HL-60 (cell line): ENCODE data around the gene PDGFD.

Experiments used
- DNase-seq, 2 experiments: peaks; one replicate each; pipeline ENCODE4 v3.0.0-alpha.2; 2010 to 2020; ENCODE audit warnings: low read depth in 1 of 2, low spot score in 1 of 2
- H3K27ac ChIP-seq: fragments of 250-450 bp; sonication (Bioruptor Pico); replicated peaks from 2 replicates; pipeline ENCODE4 v1.5.1; 2020; ENCODE audit warnings: mild to moderate bottlenecking, moderate library complexity
- H3K27me3 ChIP-seq: fragments of 250-450 bp; sonication (Bioruptor Pico); 2 replicates; pipeline ENCODE4 v1.5.1; 2021; ENCODE audit warnings: mild to moderate bottlenecking, moderate library complexity; ENCODE audit not compliant: insufficient read depth, poor library complexity, severe bottlenecking
- H3K4me3 ChIP-seq: replicated peaks from 2 replicates; pipeline ENCODE4 v1.5.1; 2011; ENCODE audit warnings: mild to moderate bottlenecking, control low read depth, low read length; ENCODE audit not compliant: insufficient read depth
- GABPA ChIP-seq: IDR thresholded peaks from 2 replicates; pipeline ENCODE4 v1.6.1; 2012; ENCODE audit warnings: low read depth
- POLR2AphosphoS5 ChIP-seq: IDR thresholded peaks from 2 replicates; pipeline ENCODE4 v1.6.1; 2012; ENCODE audit warnings: low read depth
- SPI1 ChIP-seq: IDR thresholded peaks from 2 replicates; pipeline ENCODE4 v1.6.1; 2012; ENCODE audit warnings: low read depth, mild to moderate bottlenecking, borderline replicate concordance
- TF ChIP-seq, protein P1 (sequence below): IDR thresholded peaks from one replicate; pipeline ENCODE4 v1.5.1; 2011; ENCODE audit warnings: low read length, control low read depth, inconsistent platforms; ENCODE audit not compliant: insufficient read depth
- TF ChIP-seq, protein P2 (sequence below): IDR thresholded peaks from 2 replicates; pipeline ENCODE4 v1.6.1; 2012; ENCODE audit warnings: low read depth; ENCODE audit not compliant: insufficient replicate concordance

The PDGFD gene

DNA sequence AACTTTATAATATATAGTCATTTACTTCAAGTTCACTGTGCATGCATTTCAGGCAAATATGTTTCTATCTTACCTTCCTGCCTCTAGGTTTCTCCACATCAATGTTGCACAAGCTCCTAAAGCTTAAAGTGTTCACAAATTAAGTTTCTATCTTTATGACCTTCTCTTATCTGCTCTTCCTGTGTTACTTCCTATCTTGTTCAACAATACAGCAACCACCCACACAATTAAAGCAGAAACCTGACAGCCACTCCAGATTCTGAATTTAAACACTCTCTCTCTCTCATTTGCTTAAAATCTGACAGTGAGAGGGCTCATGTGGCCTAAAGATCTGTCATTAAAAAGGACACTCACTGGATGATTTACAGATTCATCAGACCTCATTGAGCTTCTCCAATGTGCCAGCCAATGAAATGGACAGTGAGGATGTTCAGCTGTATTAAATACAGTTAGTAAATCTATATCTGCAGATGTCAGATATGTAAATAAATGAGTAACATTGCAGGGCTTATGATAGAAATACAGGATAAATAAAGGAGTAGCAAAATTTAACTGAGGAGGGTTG, 10.9 kb downstream of the PDGFD start:
- no peak overlapping the region for H3K27ac ChIP-seq
- peaks cover 2% of the 10 kb centered on the region for H3K27me3 ChIP-seq
- no peak for DNase-seq
- TF ChIP-seq SPI1 (no peak), POLR2AphosphoS5 (no peak), GABPA (no peak)
- TF ChIP-seq, protein P1, sequence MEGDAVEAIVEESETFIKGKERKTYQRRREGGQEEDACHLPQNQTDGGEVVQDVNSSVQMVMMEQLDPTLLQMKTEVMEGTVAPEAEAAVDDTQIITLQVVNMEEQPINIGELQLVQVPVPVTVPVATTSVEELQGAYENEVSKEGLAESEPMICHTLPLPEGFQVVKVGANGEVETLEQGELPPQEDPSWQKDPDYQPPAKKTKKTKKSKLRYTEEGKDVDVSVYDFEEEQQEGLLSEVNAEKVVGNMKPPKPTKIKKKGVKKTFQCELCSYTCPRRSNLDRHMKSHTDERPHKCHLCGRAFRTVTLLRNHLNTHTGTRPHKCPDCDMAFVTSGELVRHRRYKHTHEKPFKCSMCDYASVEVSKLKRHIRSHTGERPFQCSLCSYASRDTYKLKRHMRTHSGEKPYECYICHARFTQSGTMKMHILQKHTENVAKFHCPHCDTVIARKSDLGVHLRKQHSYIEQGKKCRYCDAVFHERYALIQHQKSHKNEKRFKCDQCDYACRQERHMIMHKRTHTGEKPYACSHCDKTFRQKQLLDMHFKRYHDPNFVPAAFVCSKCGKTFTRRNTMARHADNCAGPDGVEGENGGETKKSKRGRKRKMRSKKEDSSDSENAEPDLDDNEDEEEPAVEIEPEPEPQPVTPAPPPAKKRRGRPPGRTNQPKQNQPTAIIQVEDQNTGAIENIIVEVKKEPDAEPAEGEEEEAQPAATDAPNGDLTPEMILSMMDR: no peak
- TF ChIP-seq, protein P2, sequence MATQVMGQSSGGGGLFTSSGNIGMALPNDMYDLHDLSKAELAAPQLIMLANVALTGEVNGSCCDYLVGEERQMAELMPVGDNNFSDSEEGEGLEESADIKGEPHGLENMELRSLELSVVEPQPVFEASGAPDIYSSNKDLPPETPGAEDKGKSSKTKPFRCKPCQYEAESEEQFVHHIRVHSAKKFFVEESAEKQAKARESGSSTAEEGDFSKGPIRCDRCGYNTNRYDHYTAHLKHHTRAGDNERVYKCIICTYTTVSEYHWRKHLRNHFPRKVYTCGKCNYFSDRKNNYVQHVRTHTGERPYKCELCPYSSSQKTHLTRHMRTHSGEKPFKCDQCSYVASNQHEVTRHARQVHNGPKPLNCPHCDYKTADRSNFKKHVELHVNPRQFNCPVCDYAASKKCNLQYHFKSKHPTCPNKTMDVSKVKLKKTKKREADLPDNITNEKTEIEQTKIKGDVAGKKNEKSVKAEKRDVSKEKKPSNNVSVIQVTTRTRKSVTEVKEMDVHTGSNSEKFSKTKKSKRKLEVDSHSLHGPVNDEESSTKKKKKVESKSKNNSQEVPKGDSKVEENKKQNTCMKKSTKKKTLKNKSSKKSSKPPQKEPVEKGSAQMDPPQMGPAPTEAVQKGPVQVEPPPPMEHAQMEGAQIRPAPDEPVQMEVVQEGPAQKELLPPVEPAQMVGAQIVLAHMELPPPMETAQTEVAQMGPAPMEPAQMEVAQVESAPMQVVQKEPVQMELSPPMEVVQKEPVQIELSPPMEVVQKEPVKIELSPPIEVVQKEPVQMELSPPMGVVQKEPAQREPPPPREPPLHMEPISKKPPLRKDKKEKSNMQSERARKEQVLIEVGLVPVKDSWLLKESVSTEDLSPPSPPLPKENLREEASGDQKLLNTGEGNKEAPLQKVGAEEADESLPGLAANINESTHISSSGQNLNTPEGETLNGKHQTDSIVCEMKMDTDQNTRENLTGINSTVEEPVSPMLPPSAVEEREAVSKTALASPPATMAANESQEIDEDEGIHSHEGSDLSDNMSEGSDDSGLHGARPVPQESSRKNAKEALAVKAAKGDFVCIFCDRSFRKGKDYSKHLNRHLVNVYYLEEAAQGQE: no peak
- H3K4me3 ChIP-seq: no peak overlapping the region

DNA sequence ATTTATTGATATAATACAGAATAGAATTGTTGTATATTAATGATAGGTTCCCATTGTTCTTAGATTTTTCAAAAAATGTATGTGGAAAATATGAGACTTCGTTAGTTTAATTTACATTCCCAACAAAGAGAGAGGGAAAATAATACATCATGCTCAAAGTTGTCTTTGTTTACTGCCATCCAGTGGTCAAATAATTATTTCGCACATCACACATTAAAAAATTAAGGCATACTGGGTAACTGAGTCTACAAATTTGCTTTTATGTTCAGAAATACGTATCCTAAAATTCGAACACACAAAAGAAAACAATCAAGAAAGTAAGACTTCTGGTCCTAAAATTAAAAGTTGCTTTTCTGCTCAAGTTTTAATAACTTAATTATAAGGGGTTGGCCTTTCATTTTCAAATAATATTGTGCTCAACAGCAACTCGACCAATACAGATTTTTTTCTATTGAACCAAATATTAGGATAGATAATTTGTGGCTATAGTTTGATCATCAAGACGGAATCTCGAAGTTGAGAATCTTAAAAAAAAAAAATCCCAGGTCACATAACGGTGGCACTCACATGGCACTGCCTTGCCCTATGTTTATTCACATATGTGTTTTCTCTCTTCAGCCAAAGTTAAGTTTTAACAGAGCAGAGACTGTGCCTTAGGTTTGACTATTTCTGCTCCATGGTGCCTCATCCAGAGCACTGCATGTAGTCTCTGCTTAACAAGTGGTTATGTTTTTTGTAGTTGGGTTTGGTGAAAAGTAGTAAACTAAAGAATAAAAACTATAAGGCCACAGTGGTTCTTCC, 12.3 kb downstream of the PDGFD start:
- Histone ChIP-seq H3K27me3 (peaks cover 2% of the 10 kb centered on the region), H3K4me3 (no peak overlapping the region), H3K27ac (no peak overlapping the region)
- TF ChIP-seq, protein P2: no peak
- DNase-seq: no peak

DNA sequence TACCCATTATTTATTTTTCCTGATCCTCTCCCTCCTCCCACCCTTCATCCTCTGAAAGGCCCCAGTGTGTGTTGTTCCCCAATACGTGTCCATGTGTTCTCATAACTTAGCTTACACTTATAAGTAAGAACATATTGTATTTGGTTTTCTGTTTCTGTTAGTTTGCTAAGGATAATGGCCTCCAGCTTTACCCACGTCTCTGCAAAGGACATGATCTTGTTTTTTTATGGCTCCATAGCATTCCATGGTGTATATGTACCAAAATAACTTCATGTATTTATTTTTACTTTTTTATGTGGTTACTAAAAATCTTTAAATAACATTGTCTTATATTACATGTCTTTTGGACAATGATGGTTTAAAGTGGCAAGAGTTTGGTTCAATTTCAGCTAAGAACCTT, 15.2 kb downstream of the PDGFD start:
- no peak overlapping the region for H3K4me3 ChIP-seq
- TF ChIP-seq POLR2AphosphoS5: no peak
- TF ChIP-seq, protein P2: no peak
- TF ChIP-seq SPI1: no peak
- TF ChIP-seq, protein P1: no peak
- no peak for TF ChIP-seq GABPA
- DNase-seq: no peak
- H3K27ac ChIP-seq: no peak overlapping the region
- no peaks in the 10 kb centered on the region for H3K27me3 ChIP-seq
